SK-N-SH (cell line): ENCODE results near the gene NUDT19. TPM values are rescaled to one million over a fixed set of nuclear protein-coding genes. Genes with fewer than 3 reads are reported as not detected.

Experiments
- CTCF ChIA-PET: fragments of 300-600, 350-600 bp; formaldehyde crosslinking; extraction: SDS; loops from one replicate; lab custom pipeline; 2021; lab: Yijun Ruan, JAX
- POLR2A ChIA-PET: fragments of 350-600 bp; sonication (Branson Sonifier 250); formaldehyde crosslinking; extraction: SDS; loops from one replicate; lab custom pipeline; 2020; ENCODE audit warnings: antibody characterized with exemption, inconsistent platforms; lab: Yijun Ruan, JAX
- DNase-seq: peaks from one replicate; pipeline ENCODE4 v3.0.0; 2012
- H2AFZ ChIP-seq: fragments of 200-600 bp; sonication (generic); 2 replicates; pipeline ENCODE4 v1.8.1; 2016; ENCODE audit warnings: antibody characterized with exemption, mild to moderate bottlenecking, low read depth
- H3F3A ChIP-seq: fragments of 200-600 bp; sonication (generic); replicated peaks from 2 replicates; pipeline ENCODE3; 2016; ENCODE audit warnings: antibody characterized with exemption, mild to moderate bottlenecking; ENCODE audit not compliant: insufficient read depth
- H3K27ac ChIP-seq, 2 experiments: fragments of 200-500 bp in 1 of 2; fragments of 200-600 bp in 1 of 2; sonication (Bioruptor generic) in 1 of 2; sonication (generic), shearing (Covaris generic) in 1 of 2; 2 replicates each; pipeline versions ENCODE4 v1.5.1 to v1.6.1; 2014 to 2016; ENCODE audit warnings: low read depth in 2 of 2, inconsistent platforms in 1 of 2, low read length in 1 of 2, mild to moderate bottlenecking in 1 of 2, mixed read lengths in 1 of 2
- H3K27me3 ChIP-seq: fragments of 200-600 bp; sonication (generic), shearing (Covaris generic); 2 replicates; pipeline ENCODE4 v1.6.1; 2016; ENCODE audit warnings: mixed run types; ENCODE audit not compliant: insufficient read depth
- H3K36me3 ChIP-seq, 2 experiments: fragments of 200-500 bp in 1 of 2; fragments of 200-600 bp in 1 of 2; sonication (Bioruptor generic) in 1 of 2; sonication (generic) in 1 of 2; replicated peaks in 1 of 2; 2 replicates each; pipeline versions ENCODE3 to v1.5.1; 2014 to 2016; ENCODE audit warnings: low read length in 1 of 2, mild to moderate bottlenecking in 1 of 2; ENCODE audit not compliant: insufficient read depth in 2 of 2, control insufficient read depth in 1 of 2
- H3K4me1 ChIP-seq, 2 experiments: fragments of 200-500 bp in 1 of 2; fragments of 200-600 bp in 1 of 2; sonication (Bioruptor generic) in 1 of 2; sonication (generic), shearing (Covaris generic) in 1 of 2; 2 replicates each; pipeline versions ENCODE4 v1.5.1 to v1.6.1; 2014 to 2016; ENCODE audit warnings: low read depth in 1 of 2, low read length in 1 of 2, mixed run types in 1 of 2; ENCODE audit not compliant: insufficient read depth in 2 of 2, control insufficient read depth in 1 of 2
- H3K4me2 ChIP-seq: fragments of 200-600 bp; sonication (generic), shearing (Covaris generic); 2 replicates; pipeline ENCODE4 v1.6.1; 2017; ENCODE audit warnings: mixed run types
- H3K4me3 ChIP-seq, 2 experiments: fragments of 200-500 bp in 1 of 2; fragments of 200-600 bp in 1 of 2; sonication (Bioruptor generic) in 1 of 2; sonication (generic), shearing (Covaris generic) in 1 of 2; 2 replicates each; pipeline versions ENCODE4 v1.5.1 to v1.8.1; 2014 to 2016; ENCODE audit warnings: low read depth in 2 of 2, inconsistent platforms in 1 of 2, low read length in 1 of 2, mild to moderate bottlenecking in 1 of 2, mixed read lengths in 1 of 2, moderate library complexity in 1 of 2
- H3K79me2 ChIP-seq: fragments of 200-600 bp; sonication (generic); 2 replicates; pipeline ENCODE4 v1.8.1; 2017; ENCODE audit warnings: mild to moderate bottlenecking; ENCODE audit not compliant: insufficient read depth
- H3K9ac ChIP-seq: fragments of 200-600 bp; sonication (generic); 2 replicates; pipeline ENCODE4 v1.6.1; 2017; ENCODE audit warnings: mixed run types
- H3K9me2 ChIP-seq: fragments of 200-600 bp; sonication (generic); 2 replicates; pipeline ENCODE4 v1.6.1; 2017; ENCODE audit warnings: mixed run types
- H3K9me3 ChIP-seq: fragments of 200-600 bp; sonication (generic); 2 replicates; pipeline ENCODE4 v1.6.1; 2017; ENCODE audit warnings: mixed run types, mild to moderate bottlenecking, moderate library complexity
- H4K20me1 ChIP-seq: fragments of 200-600 bp; sonication (generic); 2 replicates; pipeline ENCODE4 v1.6.1; 2017; ENCODE audit warnings: mild to moderate bottlenecking, mixed run types; ENCODE audit not compliant: insufficient read depth
- CHD2 ChIP-seq: fragments of 150-350 bp; IDR thresholded peaks from 2 replicates; pipeline ENCODE4 v1.6.1; 2018; ENCODE audit warnings: low read length; ENCODE audit not compliant: partially characterized antibody
- ELF1 ChIP-seq: IDR thresholded peaks from 2 replicates; pipeline ENCODE4 v1.4.0; 2012
- FOSL2 ChIP-seq: IDR thresholded peaks from 2 replicates; pipeline ENCODE4 v1.4.0; 2012; ENCODE audit warnings: low read depth, mild to moderate bottlenecking, moderate library complexity, borderline replicate concordance
- FOXJ3 ChIP-seq: sonication (generic); formaldehyde crosslinking; IDR thresholded peaks from 2 replicates; pipeline ENCODE4 v1.5.1; 2020; ENCODE audit warnings: mild to moderate bottlenecking, missing genetic modification reagents
- FOXM1 ChIP-seq: IDR thresholded peaks from 2 replicates; pipeline ENCODE4 v1.4.0; 2012; ENCODE audit warnings: low read depth, mild to moderate bottlenecking
- GATA2 ChIP-seq: sonication (generic); formaldehyde crosslinking; IDR thresholded peaks from 2 replicates; pipeline ENCODE4 v1.5.0; 2020; ENCODE audit warnings: mild to moderate bottlenecking, missing genetic modification reagents
- JUND ChIP-seq: IDR thresholded peaks from 2 replicates; pipeline ENCODE4 v1.4.0; 2012
- MEF2A ChIP-seq: IDR thresholded peaks from 2 replicates; pipeline ENCODE4 v1.4.0; 2012; ENCODE audit warnings: low read depth, borderline replicate concordance
- NRF1 ChIP-seq: IDR thresholded peaks from 2 replicates; pipeline ENCODE4 v1.6.1; 2012; ENCODE audit warnings: low read depth, mild to moderate bottlenecking, low read length
- RAD21 ChIP-seq: IDR thresholded peaks from 2 replicates; pipeline ENCODE4 v1.6.1; 2012; ENCODE audit warnings: mild to moderate bottlenecking, low read length
- RCOR1 ChIP-seq: fragments of 150-350 bp; IDR thresholded peaks from 2 replicates; pipeline ENCODE4 v1.6.1; 2017; ENCODE audit warnings: antibody characterized with exemption, low read length
- RFX5 ChIP-seq: IDR thresholded peaks from 2 replicates; pipeline ENCODE4 v1.6.1; 2012; ENCODE audit warnings: mild to moderate bottlenecking, improper control_type of control experiment, low read length
- RXRA ChIP-seq: IDR thresholded peaks from 2 replicates; pipeline ENCODE4 v1.4.0; 2012; ENCODE audit warnings: low read depth, mild to moderate bottlenecking, borderline replicate concordance
- SIN3A ChIP-seq: IDR thresholded peaks from 2 replicates; pipeline ENCODE4 v1.6.1; 2012; ENCODE audit warnings: low read depth, mild to moderate bottlenecking, low read length, moderate library complexity, borderline replicate concordance
- TAF1 ChIP-seq: IDR thresholded peaks from 2 replicates; pipeline ENCODE4 v1.6.1; 2012; ENCODE audit warnings: low read depth, mild to moderate bottlenecking, low read length, moderate library complexity, borderline replicate concordance
- TEAD4 ChIP-seq: IDR thresholded peaks from 2 replicates; pipeline ENCODE4 v1.4.0; 2012; ENCODE audit warnings: mild to moderate bottlenecking, borderline replicate concordance; ENCODE audit not compliant: insufficient read depth
- USF2 ChIP-seq: fragments of 150-350 bp; IDR thresholded peaks from 2 replicates; pipeline ENCODE4 v1.6.1; 2017; ENCODE audit warnings: antibody characterized with exemption, low read length, low read depth, borderline replicate concordance
- WGBS: methylation state at CpG from one replicate; pipeline ENCODE4 v1.1.6; 2017; ENCODE audit warnings: low lambda C conversion rate; 5-methylcytosine and 5-hydroxymethylcytosine counted together
- polyA plus RNA-seq, 3 experiments: library from polyadenylated mRNA; depleted of rRNA; stranded (reverse); fragments of >200 nt; gene quantifications; 2 replicates each; pipeline ENCODE4 v1.2.3, GENCODE V29; 2012
- TF ChIP-seq, protein P1 (sequence below): IDR thresholded peaks from 2 replicates; pipeline ENCODE4 v1.4.0; 2012; ENCODE audit warnings: low read depth, borderline replicate concordance
- TF ChIP-seq, protein P2 (sequence below): fragments of 200-600 bp; sonication (generic); IDR thresholded peaks from 2 replicates; pipeline ENCODE4 v1.6.1; 2017; ENCODE audit warnings: antibody characterized with exemption, mild to moderate bottlenecking, moderate library complexity

The NUDT19 gene
- polyA plus RNA-seq, 1 of the 3 experiments (the other 2 are of a cell fraction) = 6.2 TPM

GRCh38 chr19:32649751-32650150 is 41.9 kb upstream of the NUDT19 start (continued):
- TF ChIP-seq, protein P1, sequence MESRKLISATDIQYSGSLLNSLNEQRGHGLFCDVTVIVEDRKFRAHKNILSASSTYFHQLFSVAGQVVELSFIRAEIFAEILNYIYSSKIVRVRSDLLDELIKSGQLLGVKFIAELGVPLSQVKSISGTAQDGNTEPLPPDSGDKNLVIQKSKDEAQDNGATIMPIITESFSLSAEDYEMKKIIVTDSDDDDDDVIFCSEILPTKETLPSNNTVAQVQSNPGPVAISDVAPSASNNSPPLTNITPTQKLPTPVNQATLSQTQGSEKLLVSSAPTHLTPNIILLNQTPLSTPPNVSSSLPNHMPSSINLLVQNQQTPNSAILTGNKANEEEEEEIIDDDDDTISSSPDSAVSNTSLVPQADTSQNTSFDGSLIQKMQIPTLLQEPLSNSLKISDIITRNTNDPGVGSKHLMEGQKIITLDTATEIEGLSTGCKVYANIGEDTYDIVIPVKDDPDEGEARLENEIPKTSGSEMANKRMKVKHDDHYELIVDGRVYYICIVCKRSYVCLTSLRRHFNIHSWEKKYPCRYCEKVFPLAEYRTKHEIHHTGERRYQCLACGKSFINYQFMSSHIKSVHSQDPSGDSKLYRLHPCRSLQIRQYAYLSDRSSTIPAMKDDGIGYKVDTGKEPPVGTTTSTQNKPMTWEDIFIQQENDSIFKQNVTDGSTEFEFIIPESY = no peak
- TF ChIP-seq, all 33 proteins: peak for 0

GRCh38 chr19:32650671-32651070 is 41.0 kb upstream of the NUDT19 start:
- Histone ChIP-seq H3K27me3 (no peaks in the 10 kb centered on the region), H3K4me1 (peaks cover 0 to 8% of the 10 kb centered on the region in 2 experiments; a peak in 1 of 4 replicates), H3K4me2 (no peak overlapping the region), H3K79me2 (peaks cover 15% of the 10 kb centered on the region; the same call in 1 of the 2 replicates), H3K4me3 (no peak overlapping the region), H3F3A (no peaks in the 10 kb centered on the region), H3K9me3 (no peaks in the 10 kb centered on the region), H3K9me2 (no peaks in the 10 kb centered on the region), H3K36me3 (peaks cover 12% of the 10 kb centered on the region in 2 experiments), H3K27ac (no peak overlapping the region), H4K20me1 (no peaks in the 10 kb centered on the region), H2AFZ (no peak overlapping the region), H3K9ac (no peak overlapping the region)
- POLR2A ChIA-PET = no interaction called here
- DNase-seq = no peak
- WGBS = 98% methylated on average over 5 of the region's 5 CpGs
- TF ChIP-seq ELF1 (no peak), GATA2 (no peak), FOSL2 (no peak), CHD2 (no peak), RFX5 (no peak), RXRA (no peak), NRF1 (no peak), MEF2A (no peak), USF2 (no peak), TEAD4 (no peak), SIN3A (no peak), RCOR1 (no peak), FOXM1 (no peak), TAF1 (no peak), JUND (no peak), FOXJ3 (no peak), RAD21 (no peak)
- TF ChIP-seq, protein P1 = no peak
- TF ChIP-seq, protein P2, sequence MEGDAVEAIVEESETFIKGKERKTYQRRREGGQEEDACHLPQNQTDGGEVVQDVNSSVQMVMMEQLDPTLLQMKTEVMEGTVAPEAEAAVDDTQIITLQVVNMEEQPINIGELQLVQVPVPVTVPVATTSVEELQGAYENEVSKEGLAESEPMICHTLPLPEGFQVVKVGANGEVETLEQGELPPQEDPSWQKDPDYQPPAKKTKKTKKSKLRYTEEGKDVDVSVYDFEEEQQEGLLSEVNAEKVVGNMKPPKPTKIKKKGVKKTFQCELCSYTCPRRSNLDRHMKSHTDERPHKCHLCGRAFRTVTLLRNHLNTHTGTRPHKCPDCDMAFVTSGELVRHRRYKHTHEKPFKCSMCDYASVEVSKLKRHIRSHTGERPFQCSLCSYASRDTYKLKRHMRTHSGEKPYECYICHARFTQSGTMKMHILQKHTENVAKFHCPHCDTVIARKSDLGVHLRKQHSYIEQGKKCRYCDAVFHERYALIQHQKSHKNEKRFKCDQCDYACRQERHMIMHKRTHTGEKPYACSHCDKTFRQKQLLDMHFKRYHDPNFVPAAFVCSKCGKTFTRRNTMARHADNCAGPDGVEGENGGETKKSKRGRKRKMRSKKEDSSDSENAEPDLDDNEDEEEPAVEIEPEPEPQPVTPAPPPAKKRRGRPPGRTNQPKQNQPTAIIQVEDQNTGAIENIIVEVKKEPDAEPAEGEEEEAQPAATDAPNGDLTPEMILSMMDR = no peak
- CTCF ChIA-PET = interaction anchor here (0.6 kb wide), 1 partner anchor 626 kb away, joined by 3 read pairs; no protein-coding TSS in a partner anchor
